Muscle layer of colon (tissue), 2 donors: Measurements from ENCODE around the gene INCA1.

Experiments
- H3K27ac ChIP-seq: one replicate; pipeline ENCODE4 v1.7.0; 2013; ENCODE audit warnings: low read depth, mild to moderate bottlenecking, low read length, moderate library complexity
- H3K27me3 ChIP-seq, 2 donors: one replicate each; pipeline ENCODE4 v1.7.0; 2013; ENCODE audit warnings: low read length in 2 of 2, mild to moderate bottlenecking in 2 of 2; ENCODE audit not compliant: insufficient read depth in 2 of 2, control insufficient read depth in 1 of 2
- H3K36me3 ChIP-seq: one replicate; pipeline ENCODE4 v1.7.0; 2013; ENCODE audit warnings: mild to moderate bottlenecking, low read length; ENCODE audit not compliant: insufficient read depth
- H3K4me1 ChIP-seq: one replicate; pipeline ENCODE4 v1.7.0; 2013; ENCODE audit warnings: mild to moderate bottlenecking, low read length; ENCODE audit not compliant: insufficient read depth
- H3K4me3 ChIP-seq, 2 donors: one replicate each; pipeline ENCODE4 v1.7.0; 2013; ENCODE audit warnings: low read length in 2 of 2, low read depth in 1 of 2, mild to moderate bottlenecking in 1 of 2, moderate library complexity in 1 of 2
- H3K9ac ChIP-seq: one replicate; pipeline ENCODE4 v1.7.0; 2013; ENCODE audit warnings: low read length
- H3K9me3 ChIP-seq: one replicate; pipeline ENCODE4 v1.7.0; 2013; ENCODE audit warnings: mild to moderate bottlenecking, low read length
- donor health status: abdominal sarcoma.
- donor health status: Adenocarcinoma of cecum.

Gene INCA1

GRCh38 chr17:4997302-4998026, at the start of gene INCA1, which contains the start of gene KIF1C:
TSS of gene INCA1 (minus strand) at chr17:4997522. CDS start at chr17:4994437, 3,085 bp downstream.
TSS of gene KIF1C (plus strand) at chr17:4997950. CDS start at chr17:5000247, 2,297 bp downstream.
- Histone ChIP-seq H3K9ac (peak within 1 kb of the TSS; percentile 78), H3K27ac (peak within 1 kb of the TSS; percentile 93), H3K4me1 (peaks cover 23% of the 10 kb centered on the region), H3K36me3 (peaks cover 19% of the 10 kb centered on the region), H3K9me3 (no peaks in the 10 kb centered on the region), H3K4me3 (peak within 1 kb of the TSS; percentile 63 to 96), H3K27me3 (no peaks in the 10 kb centered on the region)

- Histone ChIP-seq H3K36me3 (no peaks in the 10 kb centered on the region), H3K4me1 (peaks cover 13% of the 10 kb centered on the region), H3K9me3 (no peaks in the 10 kb centered on the region), H3K9ac (no peak overlapping the region), H3K4me3 (no peak overlapping the region), H3K27ac (no peak overlapping the region), H3K27me3 (no peaks in the 10 kb centered on the region)
These were observed 48.2 kb upstream of the INCA1 start for GRCh38 chr17:5045496-5045895.

- no peak overlapping the region for H3K27ac ChIP-seq
- H3K27me3 ChIP-seq, result no peaks in the 10 kb centered on the region
- H3K4me1 ChIP-seq, result peaks cover 5% of the 10 kb centered on the region
- H3K9ac ChIP-seq, result no peak overlapping the region
- H3K4me3 ChIP-seq, result no peak overlapping the region
- no peaks in the 10 kb centered on the region for H3K9me3 ChIP-seq
- H3K36me3 ChIP-seq, result no peaks in the 10 kb centered on the region
These were observed 47.3 kb upstream of the INCA1 start for GRCh38 chr17:5044630-5045029.

GRCh38 chr17:5043524-5043923, 46.2 kb upstream of the INCA1 start:
- no peaks in the 10 kb centered on the region for H3K27me3 ChIP-seq
- H3K27ac ChIP-seq, result no peak overlapping the region

GRCh38 chr17:5042157-5043022, 45.1 kb upstream of the INCA1 start:
- no peak overlapping the region for H3K4me3 ChIP-seq
- H3K27me3 ChIP-seq, result no peaks in the 10 kb centered on the region
- no peaks in the 10 kb centered on the region for H3K36me3 ChIP-seq
- H3K9me3 ChIP-seq, result no peaks in the 10 kb centered on the region
- no peaks in the 10 kb centered on the region for H3K4me1 ChIP-seq
- no peak overlapping the region for H3K27ac ChIP-seq
- H3K9ac ChIP-seq, result no peak overlapping the region

More at GRCh38 chr17:5043524-5043923, 46.2 kb upstream of the INCA1 start:
- H3K9me3 ChIP-seq, result no peaks in the 10 kb centered on the region
- H3K4me1 ChIP-seq, result no peaks in the 10 kb centered on the region
- no peaks in the 10 kb centered on the region for H3K36me3 ChIP-seq
- no peak overlapping the region for H3K4me3 ChIP-seq
- no peak overlapping the region for H3K9ac ChIP-seq

GRCh38 chr17:5035315-5035714, 38.0 kb upstream of the INCA1 start, which contains the start of gene SLC52A1:
TSS of gene SLC52A1 (minus strand) at chr17:5035426. CDS start at chr17:5034606, 820 bp downstream.
- H3K9ac ChIP-seq, result no peak within 1 kb of the TSS
- H3K4me3 ChIP-seq, result no peak within 1 kb of the TSS
- H3K27me3 ChIP-seq, result peaks cover 0 to 5% of the 10 kb centered on the region in 2 donors
- no peaks in the 10 kb centered on the region for H3K36me3 ChIP-seq
- H3K9me3 ChIP-seq, result no peaks in the 10 kb centered on the region
- H3K4me1 ChIP-seq, result no peaks in the 10 kb centered on the region
- H3K27ac ChIP-seq, result no peak within 1 kb of the TSS

GRCh38 chr17:5034651-5035050, 37.3 kb upstream of the INCA1 start:
- Histone ChIP-seq H3K4me1 (no peaks in the 10 kb centered on the region), H3K9me3 (no peaks in the 10 kb centered on the region), H3K27ac (no peak overlapping the region), H3K27me3 (peaks cover 0 to 5% of the 10 kb centered on the region in 2 donors), H3K9ac (no peak overlapping the region), H3K4me3 (no peak overlapping the region), H3K36me3 (no peaks in the 10 kb centered on the region)

- Histone ChIP-seq H3K27ac (no peak overlapping the region), H3K27me3 (peaks cover 0 to 5% of the 10 kb centered on the region in 2 donors), H3K4me3 (no peak overlapping the region), H3K9ac (no peak overlapping the region), H3K4me1 (no peaks in the 10 kb centered on the region), H3K9me3 (no peaks in the 10 kb centered on the region), H3K36me3 (no peaks in the 10 kb centered on the region)
These were observed 36.7 kb upstream of the INCA1 start for GRCh38 chr17:5034063-5034462.

GRCh38 chr17:5033352-5034015, 36.2 kb upstream of the INCA1 start:
- no peaks in the 10 kb centered on the region for H3K4me1 ChIP-seq
- H3K36me3 ChIP-seq, result no peaks in the 10 kb centered on the region
- H3K9ac ChIP-seq, result no peak overlapping the region
- H3K27me3 ChIP-seq, result peaks cover 0 to 5% of the 10 kb centered on the region in 2 donors
- H3K27ac ChIP-seq, result no peak overlapping the region
- H3K9me3 ChIP-seq, result no peaks in the 10 kb centered on the region
- H3K4me3 ChIP-seq, result no peak overlapping the region

GRCh38 chr17:5032865-5033264, 35.5 kb upstream of the INCA1 start:
- no peak overlapping the region for H3K27ac ChIP-seq
- no peaks in the 10 kb centered on the region for H3K9me3 ChIP-seq
- no peaks in the 10 kb centered on the region for H3K4me1 ChIP-seq
- H3K36me3 ChIP-seq, result no peaks in the 10 kb centered on the region
- H3K9ac ChIP-seq, result no peak overlapping the region
- H3K4me3 ChIP-seq, result no peak overlapping the region
- peaks cover 0 to 5% of the 10 kb centered on the region in 2 donors for H3K27me3 ChIP-seq
